Measurements from ENCODE around the gene TIAM2.

TIAM2 gene

GRCh38 chr6:155287762-155288161 lies 292.6 kb downstream of the TIAM2 start:
- in situ Hi-C loops (cut with MboI; ENCODE audit: low pct_unique_long_range_greater_than_20kb, low sequenced_read_pairs, unreplicated experiment): no loop called here
- DNase-seq (ENCODE audit: low spot score): no peak
- TF ChIP-seq CTCF (IDR thresholded peaks at IDR 0.05; ENCODE audit: extremely low read depth, insufficient read depth, missing control alignments): no peak

GRCh38 chr6:155290491-155290890 lies 295.4 kb downstream of the TIAM2 start:
- no peak for TF ChIP-seq CTCF (IDR thresholded peaks at IDR 0.05; ENCODE audit: extremely low read depth, insufficient read depth, missing control alignments)
- no peak for DNase-seq (ENCODE audit: low spot score)
- in situ Hi-C loops (cut with MboI; ENCODE audit: low pct_unique_long_range_greater_than_20kb, low sequenced_read_pairs, unreplicated experiment): no loop called here

- TF ChIP-seq CTCF (IDR thresholded peaks at IDR 0.05; ENCODE audit: extremely low read depth, insufficient read depth, missing control alignments): no peak
- in situ Hi-C loops (cut with MboI; ENCODE audit: low pct_unique_long_range_greater_than_20kb, low sequenced_read_pairs, unreplicated experiment): no loop called here
- no peak for DNase-seq (ENCODE audit: low spot score)
These were observed 296.2 kb downstream of the TIAM2 start for GRCh38 chr6:155291291-155291690.

GRCh38 chr6:155292711-155293110 lies 297.6 kb downstream of the TIAM2 start:
- no peak for DNase-seq (ENCODE audit: low spot score)
- TF ChIP-seq CTCF (IDR thresholded peaks at IDR 0.05; ENCODE audit: extremely low read depth, insufficient read depth, missing control alignments): no peak
- in situ Hi-C loops (cut with MboI; ENCODE audit: low pct_unique_long_range_greater_than_20kb, low sequenced_read_pairs, unreplicated experiment): no loop called here

GRCh38 chr6:155297669-155298068 lies 302.6 kb downstream of the TIAM2 start:
- in situ Hi-C loops (cut with MboI; ENCODE audit: low pct_unique_long_range_greater_than_20kb, low sequenced_read_pairs, unreplicated experiment): no loop called here
- DNase-seq (ENCODE audit: low spot score): no peak

GRCh38 chr6:155301867-155302266 lies 306.8 kb downstream of the TIAM2 start:
- no peak for TF ChIP-seq CTCF (IDR thresholded peaks at IDR 0.05; ENCODE audit: extremely low read depth, insufficient read depth, missing control alignments)
- in situ Hi-C loops (cut with MboI; ENCODE audit: low pct_unique_long_range_greater_than_20kb, low sequenced_read_pairs, unreplicated experiment): no loop called here
- no peak for DNase-seq (ENCODE audit: low spot score)

More at GRCh38 chr6:155297669-155298068, 302.6 kb downstream of the TIAM2 start:
- no peak for TF ChIP-seq CTCF (IDR thresholded peaks at IDR 0.05; ENCODE audit: extremely low read depth, insufficient read depth, missing control alignments)

GRCh38 chr6:155303361-155303870 lies 308.3 kb downstream of the TIAM2 start:
- no peak for DNase-seq (ENCODE audit: low spot score)
- no peak for TF ChIP-seq CTCF (IDR thresholded peaks at IDR 0.05; ENCODE audit: extremely low read depth, insufficient read depth, missing control alignments)
- in situ Hi-C loops (cut with MboI; ENCODE audit: low pct_unique_long_range_greater_than_20kb, low sequenced_read_pairs, unreplicated experiment): no loop called here
